Ovary (tissue), 9 donors: ENCODE results near the gene HTRA1. TPM values are rescaled to one million over a fixed set of nuclear protein-coding genes. Genes with fewer than 3 reads are reported as not detected.

Experiments used
- DNase-seq, 5 donors: peaks; one replicate each; pipeline ENCODE4 v3.0.0-alpha.2; 2019 to 2020
- H3K27ac ChIP-seq, 2 donors: fragments of 200-600 bp; one replicate each; pipeline versions ENCODE4 v1.5.1 to v1.8.0; 2019 to 2022
- H3K27me3 ChIP-seq: fragments of 200-600 bp; one replicate; pipeline ENCODE4 v1.8.0; 2022
- H3K36me3 ChIP-seq: fragments of 200-600 bp; sonication (generic); one replicate; pipeline ENCODE4 v1.5.1; 2019
- H3K4me1 ChIP-seq: one replicate; pipeline ENCODE4 v1.8.1; 2013; ENCODE audit warnings: mild to moderate bottlenecking, moderate library complexity; ENCODE audit not compliant: insufficient read depth
- H3K4me3 ChIP-seq: fragments of 200-600 bp; sonication (generic); one replicate; pipeline ENCODE4 v1.5.1; 2017
- H3K9me3 ChIP-seq, 2 donors: fragments of 200-600 bp in 1 of 2; sonication (generic) in 1 of 2; one replicate each; pipeline versions ENCODE4 v1.5.1 to v1.8.1; 2013 to 2019; ENCODE audit warnings: mild to moderate bottlenecking in 1 of 2, moderate library complexity in 1 of 2
- EP300 ChIP-seq: sonication (generic); formaldehyde crosslinking; IDR thresholded peaks from one replicate; pipeline ENCODE4 v1.6.1; 2017; ENCODE audit warnings: antibody characterized with exemption
- POLR2A ChIP-seq: fragments of 450-650 bp; IDR thresholded peaks from one replicate; pipeline ENCODE4 v1.6.1; 2017; ENCODE audit warnings: antibody characterized with exemption, mild to moderate bottlenecking, moderate library complexity
- WGBS, 3 donors: extraction: QIAGEN DNeasy Blood & Tissue Kit in 1 of 3; methylation state at CpG; one replicate each; pipeline versions ENCODE4 v1.1.5 to v1.1.7; 2013 to 2017; 5-methylcytosine and 5-hydroxymethylcytosine counted together
- intact Hi-C, 4 donors: fragments of 100-400 bp; cut with DNase I; formaldehyde crosslinking; loops; one replicate each; pipeline versions ENCODE4 v1.11.0 to v1.15.1; 2022 to 2023
- polyA plus RNA-seq, 2 donors: library from polyadenylated mRNA; stranded (reverse); fragments of 200-250 nt in 1 of 2; fragments of 350-450 nt in 1 of 2; fragmentation: Illumina TruSeq in 1 of 2; extraction: RNeasy Lipid Tissue Mini Kit (QIAGEN cat#74804) in 1 of 2; gene quantifications; one replicate each; pipeline ENCODE4 v1.2.3, GENCODE V29; 2013 to 2014
- total RNA-seq, 7 donors: library from RNA; depleted of rRNA in 2 of 7; stranded (reverse); fragments of >200 nt in 2 of 7; fragmentation: NEBNext Ultra II Directional in 3 of 7; extraction: Animal tissue kit (Norgen Biotek cat#: 25700) in 3 of 7; gene quantifications; one replicate each; pipeline versions ENCODE4 v1.1.0 to v1.2.4, GENCODE V29; 2016 to 2023
- TF ChIP-seq, protein P1 (sequence below), 3 donors: fragments of 450-650 bp in 2 of 3; fragments of 200-600 bp in 1 of 3; IDR thresholded peaks; one replicate each; pipeline versions ENCODE4 v1.5.1 to v1.8.0; 2016 to 2022; ENCODE audit warnings: antibody characterized with exemption in 3 of 3, mild to moderate bottlenecking in 1 of 3
- donor health status: DM: no; HTN: no; CAD: no; lungs with moderate emphysema.
- donor health status: DM: no; HTN: no; CAD: no.
- donor health status: Bipolar disorder and iron deficiency.
- donor health status: DM: yes; HTN: yes; CAD: no.
- donor health status: DM: no; HTN: no; CAD: no.
- donor health status: DM: yes; HTN: yes; CAD: no.

Gene HTRA1
- total and polyA plus RNA-seq, 9 donors, result 194 to 947 (median 356) TPM

DNA sequence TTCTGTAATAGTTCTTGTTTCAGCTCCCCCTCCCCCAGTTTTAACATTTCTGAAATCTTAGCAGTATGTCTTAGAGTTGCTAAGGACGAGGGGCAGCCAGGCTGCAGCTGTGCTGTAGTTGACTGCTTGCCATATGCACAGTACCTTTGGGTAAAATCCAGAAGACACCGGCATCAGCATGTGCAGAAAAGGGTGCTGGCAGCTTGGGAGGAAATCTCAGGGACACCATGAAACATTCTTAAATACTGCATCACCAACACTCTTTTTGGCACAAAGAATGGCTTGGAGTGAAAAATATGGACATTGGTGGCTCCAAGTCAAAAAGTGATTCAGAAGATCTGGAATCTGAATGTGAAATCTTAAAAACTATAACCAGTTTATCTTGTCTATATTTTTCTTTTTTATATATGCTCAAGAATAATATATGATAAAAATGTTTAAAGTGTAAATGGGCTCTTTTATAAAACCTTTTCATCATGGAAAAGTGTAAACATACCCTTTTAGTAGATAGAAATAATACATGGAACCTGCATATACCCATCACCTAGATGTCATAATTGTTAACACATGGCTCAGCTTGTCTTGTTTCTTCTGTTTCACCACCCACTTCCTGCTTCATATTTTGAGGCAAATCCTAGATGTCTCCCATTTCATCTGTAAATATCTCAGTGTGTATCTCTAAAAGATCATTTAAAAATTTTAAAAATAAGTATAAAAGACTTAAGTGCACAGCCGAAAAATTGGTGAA lies 41.3 kb upstream of the HTRA1 start:
- no peaks in the 10 kb centered on the region for H3K36me3 ChIP-seq
- WGBS, 3 donors, result 32 to 36% (median 32%) methylated on average over 3 of the region's 3 CpGs
- intact Hi-C loops, result no loop called here
- no peak for TF ChIP-seq EP300
- TF ChIP-seq, protein P1, sequence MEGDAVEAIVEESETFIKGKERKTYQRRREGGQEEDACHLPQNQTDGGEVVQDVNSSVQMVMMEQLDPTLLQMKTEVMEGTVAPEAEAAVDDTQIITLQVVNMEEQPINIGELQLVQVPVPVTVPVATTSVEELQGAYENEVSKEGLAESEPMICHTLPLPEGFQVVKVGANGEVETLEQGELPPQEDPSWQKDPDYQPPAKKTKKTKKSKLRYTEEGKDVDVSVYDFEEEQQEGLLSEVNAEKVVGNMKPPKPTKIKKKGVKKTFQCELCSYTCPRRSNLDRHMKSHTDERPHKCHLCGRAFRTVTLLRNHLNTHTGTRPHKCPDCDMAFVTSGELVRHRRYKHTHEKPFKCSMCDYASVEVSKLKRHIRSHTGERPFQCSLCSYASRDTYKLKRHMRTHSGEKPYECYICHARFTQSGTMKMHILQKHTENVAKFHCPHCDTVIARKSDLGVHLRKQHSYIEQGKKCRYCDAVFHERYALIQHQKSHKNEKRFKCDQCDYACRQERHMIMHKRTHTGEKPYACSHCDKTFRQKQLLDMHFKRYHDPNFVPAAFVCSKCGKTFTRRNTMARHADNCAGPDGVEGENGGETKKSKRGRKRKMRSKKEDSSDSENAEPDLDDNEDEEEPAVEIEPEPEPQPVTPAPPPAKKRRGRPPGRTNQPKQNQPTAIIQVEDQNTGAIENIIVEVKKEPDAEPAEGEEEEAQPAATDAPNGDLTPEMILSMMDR (IDR thresholded peaks at IDR 0.05), result no peak
- no peak for TF ChIP-seq POLR2A
- no peaks in the 10 kb centered on the region for H3K27me3 ChIP-seq
- DNase-seq, result peak in 2 of 5 donors; percentile 12 to 39
- no peak overlapping the region for H3K27ac ChIP-seq
- no peak overlapping the region for H3K4me3 ChIP-seq
- H3K9me3 ChIP-seq, result no peaks in the 10 kb centered on the region
- H3K4me1 ChIP-seq, result peaks cover 3% of the 10 kb centered on the region

DNA sequence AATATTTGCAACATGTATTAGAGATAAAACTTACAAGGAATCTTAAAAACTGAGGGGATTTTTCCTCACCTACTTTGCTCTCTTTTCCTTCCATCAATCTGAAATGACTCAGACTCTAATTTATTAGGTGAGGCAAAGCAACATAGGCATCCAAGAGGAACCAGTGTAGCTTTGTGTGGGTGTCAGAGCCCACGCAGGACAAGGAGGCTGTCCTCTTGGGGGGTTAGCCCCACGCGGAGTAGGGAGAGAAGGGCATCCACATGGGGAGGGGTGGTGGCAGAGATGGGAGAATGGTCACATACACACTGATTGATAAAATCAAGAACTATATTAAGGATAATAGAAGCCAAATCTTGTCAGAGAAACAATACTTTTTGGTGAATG lies 40.7 kb upstream of the HTRA1 start:
- Histone ChIP-seq H3K4me3 (no peak overlapping the region), H3K4me1 (peaks cover 3% of the 10 kb centered on the region), H3K27me3 (no peaks in the 10 kb centered on the region), H3K27ac (no peak overlapping the region), H3K9me3 (no peaks in the 10 kb centered on the region), H3K36me3 (no peaks in the 10 kb centered on the region)
- TF ChIP-seq POLR2A, result no peak
- no peak for DNase-seq
- 88 to 90% (median 89%) methylated on average over 3 of the region's 3 CpGs for WGBS, 3 donors
- intact Hi-C loops, result no loop called here

DNA sequence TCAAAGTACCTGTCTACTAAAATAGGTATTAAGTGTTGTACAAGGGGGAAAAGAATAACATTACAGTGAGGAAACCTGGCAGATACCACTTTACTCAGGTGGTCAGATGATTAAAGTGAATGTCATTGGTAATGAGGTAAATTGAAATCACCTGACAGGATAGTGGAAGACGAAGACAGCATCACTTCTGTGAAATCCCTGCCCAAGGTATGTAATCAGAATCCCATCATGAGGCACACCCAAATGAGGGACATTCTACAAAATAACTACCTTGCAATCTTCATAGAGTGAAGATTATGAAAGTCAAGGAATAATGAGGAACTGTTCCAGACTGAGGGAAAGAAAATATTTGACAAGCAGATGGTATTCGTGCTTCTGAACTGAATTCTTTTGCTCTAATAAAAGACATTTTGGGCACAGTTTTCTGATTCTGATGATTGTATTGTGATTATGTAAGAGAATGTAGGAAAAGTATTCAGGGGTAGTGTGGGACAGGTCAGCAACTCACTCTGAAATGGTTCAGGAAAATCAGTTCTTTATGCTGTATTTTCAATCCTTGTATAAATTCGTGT lies 40.2 kb upstream of the HTRA1 start:
- WGBS, 3 donors, result 77 to 88% (median 81%) methylated on average over 3 of the region's 3 CpGs
- no peaks in the 10 kb centered on the region for H3K9me3 ChIP-seq
- H3K36me3 ChIP-seq, result no peaks in the 10 kb centered on the region
- DNase-seq, result no peak
- no peaks in the 10 kb centered on the region for H3K27me3 ChIP-seq
- intact Hi-C loops, result no loop called here
- no peak overlapping the region for H3K4me3 ChIP-seq
- H3K4me1 ChIP-seq, result peaks cover 3% of the 10 kb centered on the region
- TF ChIP-seq EP300, result no peak
- TF ChIP-seq POLR2A, result no peak
- TF ChIP-seq, protein P1 (IDR thresholded peaks at IDR 0.05), result no peak
- no peak overlapping the region for H3K27ac ChIP-seq

GRCh38 chr10:122421742-122422141 lies 39.6 kb upstream of the HTRA1 start:
- intact Hi-C loops, result no loop called here
- no peaks in the 10 kb centered on the region for H3K27me3 ChIP-seq
- DNase-seq, result no peak
- H3K4me3 ChIP-seq, result no peak overlapping the region
- peaks cover 3% of the 10 kb centered on the region for H3K4me1 ChIP-seq
- H3K36me3 ChIP-seq, result no peaks in the 10 kb centered on the region
- TF ChIP-seq, protein P1 (IDR thresholded peaks at IDR 0.05), result no peak
- TF ChIP-seq EP300 (no peak), POLR2A (no peak)
- H3K9me3 ChIP-seq, result no peaks in the 10 kb centered on the region
- H3K27ac ChIP-seq, result no peak overlapping the region
